HEK293 (cell line): ENCODE measurements around the gene PLIN4.

Experiments
- HOXC10 ChIP-seq: sonication (generic); formaldehyde crosslinking; IDR thresholded peaks from 2 replicates; pipeline ENCODE4 v1.8.1; 2023; ENCODE audit warnings: mild to moderate bottlenecking, missing genetic modification reagents
- YY1 ChIP-seq: fragments of 450-650 bp; formaldehyde crosslinking; IDR thresholded peaks from 2 replicates; pipeline ENCODE4 v1.5.1; 2018; ENCODE audit warnings: missing biosample characterization, missing genetic modification characterization
- ZBTB48 ChIP-seq: fragments of 450-650 bp; formaldehyde crosslinking; IDR thresholded peaks from 2 replicates; pipeline ENCODE4 v1.5.1; 2016; ENCODE audit warnings: missing biosample characterization, missing genetic modification characterization
- TF ChIP-seq, protein P1 (sequence below): fragments of 450-650 bp; formaldehyde crosslinking; optimal IDR thresholded peaks from 2 replicates; pipeline ENCODE3; 2016; ENCODE audit warnings: missing biosample characterization, mild to moderate bottlenecking, missing genetic modification characterization
- TF ChIP-seq, protein P2 (sequence below): fragments of 450-650 bp; formaldehyde crosslinking; IDR thresholded peaks from 2 replicates; pipeline ENCODE4 v1.5.1; 2016; ENCODE audit warnings: missing biosample characterization, missing genetic modification characterization

DNA sequence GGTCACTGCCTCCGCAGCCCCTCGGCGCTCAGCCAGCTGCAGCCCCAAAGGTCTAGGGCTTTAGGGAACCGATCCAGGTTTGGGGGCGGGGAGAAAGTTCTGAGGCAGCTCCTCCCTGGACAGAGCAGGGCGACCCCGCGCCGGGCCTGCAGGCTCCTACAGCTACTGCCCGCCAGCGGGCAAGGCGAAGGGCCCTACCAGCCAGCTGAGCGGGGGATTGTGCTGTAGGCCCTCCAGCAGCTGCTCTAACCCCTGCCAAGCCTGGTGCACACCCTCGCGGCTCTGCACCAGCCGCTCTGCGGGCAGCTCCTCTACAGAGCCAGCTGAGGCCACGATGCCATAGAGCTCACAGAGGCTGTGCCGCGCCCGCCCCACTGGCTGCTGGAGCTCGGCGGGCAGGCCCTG, 14.0 kb downstream of the PLIN4 start:
- TF ChIP-seq, protein P1, sequence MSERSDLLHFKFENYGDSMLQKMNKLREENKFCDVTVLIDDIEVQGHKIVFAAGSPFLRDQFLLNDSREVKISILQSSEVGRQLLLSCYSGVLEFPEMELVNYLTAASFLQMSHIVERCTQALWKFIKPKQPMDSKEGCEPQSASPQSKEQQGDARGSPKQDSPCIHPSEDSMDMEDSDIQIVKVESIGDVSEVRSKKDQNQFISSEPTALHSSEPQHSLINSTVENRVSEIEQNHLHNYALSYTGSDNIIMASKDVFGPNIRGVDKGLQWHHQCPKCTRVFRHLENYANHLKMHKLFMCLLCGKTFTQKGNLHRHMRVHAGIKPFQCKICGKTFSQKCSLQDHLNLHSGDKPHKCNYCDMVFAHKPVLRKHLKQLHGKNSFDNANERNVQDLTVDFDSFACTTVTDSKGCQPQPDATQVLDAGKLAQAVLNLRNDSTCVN (tag by site-specific recombination), result no peak
- TF ChIP-seq, protein P2, sequence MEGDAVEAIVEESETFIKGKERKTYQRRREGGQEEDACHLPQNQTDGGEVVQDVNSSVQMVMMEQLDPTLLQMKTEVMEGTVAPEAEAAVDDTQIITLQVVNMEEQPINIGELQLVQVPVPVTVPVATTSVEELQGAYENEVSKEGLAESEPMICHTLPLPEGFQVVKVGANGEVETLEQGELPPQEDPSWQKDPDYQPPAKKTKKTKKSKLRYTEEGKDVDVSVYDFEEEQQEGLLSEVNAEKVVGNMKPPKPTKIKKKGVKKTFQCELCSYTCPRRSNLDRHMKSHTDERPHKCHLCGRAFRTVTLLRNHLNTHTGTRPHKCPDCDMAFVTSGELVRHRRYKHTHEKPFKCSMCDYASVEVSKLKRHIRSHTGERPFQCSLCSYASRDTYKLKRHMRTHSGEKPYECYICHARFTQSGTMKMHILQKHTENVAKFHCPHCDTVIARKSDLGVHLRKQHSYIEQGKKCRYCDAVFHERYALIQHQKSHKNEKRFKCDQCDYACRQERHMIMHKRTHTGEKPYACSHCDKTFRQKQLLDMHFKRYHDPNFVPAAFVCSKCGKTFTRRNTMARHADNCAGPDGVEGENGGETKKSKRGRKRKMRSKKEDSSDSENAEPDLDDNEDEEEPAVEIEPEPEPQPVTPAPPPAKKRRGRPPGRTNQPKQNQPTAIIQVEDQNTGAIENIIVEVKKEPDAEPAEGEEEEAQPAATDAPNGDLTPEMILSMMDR (tag by site-specific recombination), result no peak
- no peak for TF ChIP-seq YY1
- TF ChIP-seq HOXC10 (CRISPR knock-in tag), result no peak
- no peak for TF ChIP-seq ZBTB48 (tag by site-specific recombination)
